ENCODE measurements around the gene SSBP3.
"Not testable (repeated sequence)": the region's sequence is repeated elsewhere in the genome, so short reads cannot be mapped to it uniquely, and the experiment has no call there.

The SSBP3 gene

DNA sequence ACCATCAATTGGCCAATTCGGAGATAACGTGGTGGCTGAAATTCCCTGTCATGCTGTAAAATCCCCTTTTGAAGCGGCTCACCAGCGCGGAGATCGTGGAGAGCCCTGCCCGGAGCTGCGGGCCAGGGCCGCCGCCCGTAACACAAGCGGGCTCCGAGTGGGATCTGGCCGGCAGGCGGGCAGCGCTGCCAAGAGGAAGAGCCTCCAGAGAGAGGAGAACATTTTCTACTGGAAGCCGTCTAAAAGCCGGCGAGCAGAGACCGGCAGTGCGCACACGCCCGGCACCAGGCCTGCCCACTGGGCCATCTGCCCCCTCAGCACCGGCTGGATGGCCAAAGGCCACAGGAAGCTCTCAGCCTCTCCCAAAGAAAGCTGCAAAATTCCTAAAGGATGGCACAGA, 15.5 kb downstream of the SSBP3 start:
- H3K27ac Mint-ChIP-seq, result no peak overlapping the region
- no peak overlapping the region for H3K4me3 Mint-ChIP-seq
- no peaks in the 10 kb centered on the region for H3K9me3 Mint-ChIP-seq
- DNase-seq (ENCODE audit: low spot score in 2 of 2) (no peak), ATAC-seq (no peak)
- peaks cover 55% of the 10 kb centered on the region for H3K4me1 Mint-ChIP-seq
- H3K36me3 Mint-ChIP-seq, result peaks cover 68% of the 10 kb centered on the region

DNA sequence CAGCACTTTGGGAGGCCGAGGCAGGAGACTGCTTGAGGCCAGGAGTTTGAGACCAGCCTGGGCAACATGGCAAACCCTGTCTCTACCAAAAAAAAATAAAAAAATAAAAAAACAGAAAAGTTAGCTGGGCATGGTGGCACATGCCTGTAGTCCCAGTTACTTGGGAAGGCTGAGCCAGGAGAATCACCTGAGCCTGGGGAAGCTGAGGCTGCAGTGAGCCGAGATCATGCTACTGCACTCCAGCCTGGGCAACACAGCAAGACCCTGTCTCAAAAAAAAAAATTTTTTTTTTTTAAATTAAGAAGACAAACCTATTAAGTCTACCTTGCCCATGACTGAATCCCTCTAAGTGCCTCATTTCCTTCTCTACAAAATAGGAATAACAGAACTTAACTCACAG, 16.6 kb downstream of the SSBP3 start:
- Mint-ChIP-seq H3K36me3 (peaks cover 61% of the 10 kb centered on the region), H3K4me1 (peaks cover 65% of the 10 kb centered on the region)
- not testable (repeated sequence) for H3K27ac Mint-ChIP-seq; H3K4me3 Mint-ChIP-seq; DNase-seq (ENCODE audit: low spot score in 2 of 2); ATAC-seq; H3K9me3 Mint-ChIP-seq

GRCh38 chr1:54387419-54387818, 18.8 kb downstream of the SSBP3 start:
- DNase-seq (ENCODE audit: low spot score in 2 of 2) (no peak), ATAC-seq (no peak)
- no peak overlapping the region for H3K4me3 Mint-ChIP-seq
- peak overlapping the region; percentile 39 for H3K27ac Mint-ChIP-seq
- H3K9me3 Mint-ChIP-seq, result no peaks in the 10 kb centered on the region
- peaks cover 74% of the 10 kb centered on the region for H3K4me1 Mint-ChIP-seq
- H3K36me3 Mint-ChIP-seq, result peaks cover 46% of the 10 kb centered on the region

- H3K27ac Mint-ChIP-seq, result peak overlapping the region; percentile 46
- no peak overlapping the region for H3K4me3 Mint-ChIP-seq
- ATAC-seq (no peak), DNase-seq (ENCODE audit: low spot score in 2 of 2) (no peak)
- H3K4me1 Mint-ChIP-seq, result peaks cover 73% of the 10 kb centered on the region
- H3K36me3 Mint-ChIP-seq, result peaks cover 46% of the 10 kb centered on the region
- H3K9me3 Mint-ChIP-seq, result no peaks in the 10 kb centered on the region
These were observed 20.5 kb downstream of the SSBP3 start for GRCh38 chr1:54385727-54386022.

DNA sequence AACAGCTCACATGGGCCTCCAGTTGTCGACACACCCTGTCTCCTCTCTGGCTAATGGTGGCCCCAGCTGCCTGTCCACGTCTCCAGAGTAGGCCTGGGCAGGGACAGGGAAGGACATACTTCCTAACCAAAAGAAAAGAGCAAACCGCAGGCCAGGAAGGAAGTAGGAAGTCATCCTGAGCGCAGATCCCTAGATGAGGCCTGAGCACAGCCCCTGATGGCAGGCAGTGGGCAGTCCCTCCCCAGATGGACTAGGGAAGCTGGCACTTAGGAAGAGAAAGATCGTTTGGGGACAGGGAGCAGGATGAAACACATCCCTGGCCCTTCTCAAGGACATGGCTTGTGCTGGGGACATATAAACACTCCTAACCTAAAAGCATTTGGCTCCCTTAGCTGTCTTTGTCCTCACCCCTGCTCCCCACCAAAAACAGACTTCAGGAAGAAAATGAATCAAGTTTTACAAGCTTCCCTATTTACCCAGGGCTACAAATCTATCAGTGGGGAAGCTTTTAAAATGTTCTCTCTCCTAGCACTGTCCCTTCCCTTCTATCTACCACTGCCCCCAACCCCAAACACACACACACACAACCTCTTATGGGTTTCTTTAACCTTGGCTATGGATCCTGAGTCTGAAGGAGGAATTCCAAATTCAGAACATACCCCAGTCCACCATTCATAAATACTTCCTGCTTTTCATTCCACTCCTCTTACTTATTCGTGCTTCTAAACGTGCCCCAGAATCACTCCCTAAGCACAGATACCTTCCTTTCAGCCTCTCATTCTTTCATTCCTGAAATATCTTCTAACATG, 21.1 kb downstream of the SSBP3 start:
- peaks cover 46% of the 10 kb centered on the region for H3K36me3 Mint-ChIP-seq
- H3K9me3 Mint-ChIP-seq, result no peaks in the 10 kb centered on the region
- H3K27ac Mint-ChIP-seq, result peak overlapping the region; percentile 46
- peaks cover 74% of the 10 kb centered on the region for H3K4me1 Mint-ChIP-seq
- no peak overlapping the region for H3K4me3 Mint-ChIP-seq
- ATAC-seq (no peak), DNase-seq (ENCODE audit: low spot score in 2 of 2) (no peak)

DNA sequence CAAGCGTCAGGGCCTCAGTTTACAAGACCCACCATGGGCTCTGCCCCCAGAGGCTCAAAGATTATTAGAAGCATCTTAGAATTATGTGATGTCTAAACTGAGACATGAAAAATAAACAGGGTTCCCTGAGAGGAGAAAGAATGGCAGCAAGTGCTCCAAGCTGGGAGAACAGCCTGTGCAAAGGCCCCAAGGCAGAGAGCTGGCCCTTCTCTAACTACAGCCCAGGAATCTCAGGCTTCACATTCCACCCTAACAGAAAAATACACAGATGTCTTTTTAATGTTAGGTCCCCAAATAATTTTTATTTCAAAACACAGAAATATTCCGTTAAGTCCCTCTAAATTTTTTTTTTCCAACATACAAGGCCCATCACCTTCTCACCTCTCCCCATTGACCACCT, 21.7 kb downstream of the SSBP3 start:
- ATAC-seq (no peak), DNase-seq (ENCODE audit: low spot score in 2 of 2) (no peak)
- peak overlapping the region; percentile 46 for H3K27ac Mint-ChIP-seq
- no peak overlapping the region for H3K4me3 Mint-ChIP-seq
- peaks cover 76% of the 10 kb centered on the region for H3K4me1 Mint-ChIP-seq
- peaks cover 43% of the 10 kb centered on the region for H3K36me3 Mint-ChIP-seq
- no peaks in the 10 kb centered on the region for H3K9me3 Mint-ChIP-seq

DNA sequence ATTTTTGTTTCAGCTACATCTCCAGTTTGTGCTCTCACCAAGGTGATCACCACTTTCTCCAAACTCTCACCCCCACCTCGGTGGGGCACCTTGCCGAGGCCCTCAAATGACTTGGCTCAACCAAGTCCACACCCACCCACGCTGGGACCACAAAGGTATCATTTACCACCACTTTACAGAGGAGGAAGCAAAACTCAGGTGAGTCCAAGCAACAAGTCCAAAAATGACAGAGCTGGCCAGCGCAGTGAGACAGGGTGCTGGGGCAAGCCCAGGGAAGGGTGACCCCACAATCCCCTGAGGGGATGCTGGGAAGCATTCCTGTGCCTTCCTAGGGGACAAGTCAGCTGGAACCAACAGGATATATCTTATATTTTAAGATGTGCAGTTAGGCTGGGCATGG, 24.7 kb downstream of the SSBP3 start:
- peaks cover 83% of the 10 kb centered on the region for H3K4me1 Mint-ChIP-seq

GRCh38 chr1:54380290-54380882, 25.8 kb downstream of the SSBP3 start:
- peak; percentile 63 for ATAC-seq
- Mint-ChIP-seq H3K27ac (peak overlapping the region; percentile 43), H3K9me3 (no peaks in the 10 kb centered on the region), H3K36me3 (peaks cover 28% of the 10 kb centered on the region), H3K4me1 (peaks cover 87% of the 10 kb centered on the region), H3K4me3 (peak overlapping the region; percentile 31)
- peak in 1 of 2 donors; percentile 66 for DNase-seq (ENCODE audit: low spot score in 2 of 2)

More for the DNA sequence above, 24.7 kb downstream of the SSBP3 start:
- Mint-ChIP-seq H3K4me3 (peak overlapping the region; percentile 31), H3K36me3 (peaks cover 32% of the 10 kb centered on the region), H3K9me3 (no peaks in the 10 kb centered on the region), H3K27ac (peak overlapping the region; percentile 78)
- DNase-seq (ENCODE audit: low spot score in 2 of 2) (no peak), ATAC-seq (peak; percentile 20)

- no peaks in the 10 kb centered on the region for H3K9me3 Mint-ChIP-seq
- peak overlapping the region; percentile 43 for H3K27ac Mint-ChIP-seq
- no peak for DNase-seq (ENCODE audit: low spot score in 2 of 2)
- peak overlapping the region; percentile 31 for H3K4me3 Mint-ChIP-seq
- peaks cover 28% of the 10 kb centered on the region for H3K36me3 Mint-ChIP-seq
- no peak for ATAC-seq
- H3K4me1 Mint-ChIP-seq, result peaks cover 87% of the 10 kb centered on the region
These were observed 26.5 kb downstream of the SSBP3 start for GRCh38 chr1:54379555-54380289.

DNA sequence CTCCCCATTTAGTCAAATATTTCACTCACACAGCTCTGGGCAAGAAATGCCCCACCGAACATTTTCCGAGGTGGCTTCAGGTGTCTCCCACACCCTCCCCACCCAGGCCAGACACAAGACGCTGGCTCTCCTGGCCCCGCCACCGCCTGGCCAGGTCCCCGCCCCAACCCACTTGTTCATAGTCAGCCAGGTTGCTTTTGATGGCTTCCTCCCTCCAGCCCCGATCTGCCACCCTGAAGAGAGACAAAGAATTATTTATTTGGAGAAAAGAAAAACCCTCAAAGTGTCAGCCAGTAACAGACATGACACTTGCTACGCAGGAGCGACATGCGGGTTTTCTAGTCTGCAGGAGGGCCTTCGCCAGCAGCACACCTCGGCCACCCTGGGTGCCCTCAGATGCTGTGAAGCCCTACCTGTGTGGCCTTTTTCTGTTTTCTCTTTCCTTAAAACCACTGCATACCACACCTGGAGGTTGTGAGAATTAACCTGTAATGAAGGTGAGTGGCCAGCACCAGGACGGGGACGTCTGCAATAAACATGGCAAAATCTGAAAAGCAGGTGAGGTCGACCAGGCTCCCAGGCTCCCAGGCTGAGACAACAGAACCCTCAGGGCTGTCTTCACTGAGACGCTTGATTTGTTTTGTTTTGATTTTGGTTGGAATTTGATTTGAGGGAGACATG, 27.2 kb downstream of the SSBP3 start:
- H3K9me3 Mint-ChIP-seq, result no peaks in the 10 kb centered on the region
- DNase-seq (ENCODE audit: low spot score in 2 of 2), result no peak
- peaks cover 28% of the 10 kb centered on the region for H3K36me3 Mint-ChIP-seq
- ATAC-seq, result no peak
- H3K4me1 Mint-ChIP-seq, result peaks cover 90% of the 10 kb centered on the region
- peak overlapping the region; percentile 50 for H3K27ac Mint-ChIP-seq
- H3K4me3 Mint-ChIP-seq, result no peak overlapping the region

- Mint-ChIP-seq H3K4me1 (peaks cover 94% of the 10 kb centered on the region), H3K27ac (peak overlapping the region; percentile 50), H3K4me3 (no peak overlapping the region), H3K9me3 (no peaks in the 10 kb centered on the region), H3K36me3 (peaks cover 28% of the 10 kb centered on the region)
- no peak for ATAC-seq
- no peak for DNase-seq (ENCODE audit: low spot score in 2 of 2)
These were observed 27.9 kb downstream of the SSBP3 start for GRCh38 chr1:54378157-54378873.

- H3K4me3 Mint-ChIP-seq, result no peak overlapping the region
- peak overlapping the region; percentile 30 for H3K27ac Mint-ChIP-seq
- ATAC-seq (no peak), DNase-seq (ENCODE audit: low spot score in 2 of 2) (no peak)
- H3K36me3 Mint-ChIP-seq, result peaks cover 21% of the 10 kb centered on the region
- no peaks in the 10 kb centered on the region for H3K9me3 Mint-ChIP-seq
- peaks cover 94% of the 10 kb centered on the region for H3K4me1 Mint-ChIP-seq
These were observed 29.0 kb downstream of the SSBP3 start for GRCh38 chr1:54377040-54377691.

GRCh38 chr1:54376430-54377039, 29.7 kb downstream of the SSBP3 start:
- DNase-seq (ENCODE audit: low spot score in 2 of 2), result no peak
- Mint-ChIP-seq H3K4me3 (no peak overlapping the region), H3K4me1 (peaks cover 98% of the 10 kb centered on the region), H3K27ac (peak overlapping the region; percentile 30), H3K36me3 (peaks cover 19% of the 10 kb centered on the region), H3K9me3 (no peaks in the 10 kb centered on the region)
- ATAC-seq, result peak; percentile 68
